ENCODE results near the gene HSBP1L1. TPM values are rescaled to one million over a fixed set of nuclear protein-coding genes. Genes with fewer than 3 reads are reported as not detected.

Gene HSBP1L1
- total and polyA plus RNA-seq, 9 donors: 7.6 to 26.2 (median 12.3) TPM

DNA sequence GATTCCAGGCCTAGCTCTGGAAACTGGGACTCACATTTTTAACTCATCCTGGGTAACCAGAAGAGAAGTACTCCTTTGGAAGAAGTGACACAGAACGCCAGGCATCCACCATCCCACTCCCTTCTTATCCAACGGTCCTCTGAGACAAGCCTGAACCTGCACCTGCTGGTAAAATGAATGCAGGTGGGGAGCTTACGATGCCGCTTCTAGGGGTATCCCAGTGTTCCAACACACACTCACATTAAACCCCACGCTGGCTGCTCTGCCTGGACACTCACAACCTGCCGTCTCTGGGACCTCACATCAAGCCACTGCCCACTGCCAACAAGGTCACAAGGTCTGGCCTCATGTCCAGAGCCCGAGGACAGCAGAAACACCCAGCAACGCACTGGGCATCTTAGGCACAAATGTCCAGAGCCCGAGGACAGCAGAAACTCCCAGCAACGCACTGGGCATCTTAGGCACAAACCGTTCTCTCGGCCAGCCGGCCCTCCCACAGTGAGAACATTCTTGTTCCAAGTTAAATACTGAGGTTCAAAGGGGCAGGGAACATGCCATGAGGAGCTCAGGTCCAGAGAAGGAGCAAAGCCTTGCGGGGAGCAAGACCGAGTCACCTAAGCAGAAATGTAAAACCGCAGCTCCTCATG is 22.8 kb upstream of the HSBP1L1 start:
- peaks cover 11% of the 10 kb centered on the region for H3K4me1 ChIP-seq (ENCODE audit: insufficient read depth)
- intact Hi-C loops (cut with DNase I): no loop called here
- H3K9me3 ChIP-seq: no peaks in the 10 kb centered on the region
- TF ChIP-seq EP300 (IDR thresholded peaks at IDR 0.05): no peak
- TF ChIP-seq, protein P1, sequence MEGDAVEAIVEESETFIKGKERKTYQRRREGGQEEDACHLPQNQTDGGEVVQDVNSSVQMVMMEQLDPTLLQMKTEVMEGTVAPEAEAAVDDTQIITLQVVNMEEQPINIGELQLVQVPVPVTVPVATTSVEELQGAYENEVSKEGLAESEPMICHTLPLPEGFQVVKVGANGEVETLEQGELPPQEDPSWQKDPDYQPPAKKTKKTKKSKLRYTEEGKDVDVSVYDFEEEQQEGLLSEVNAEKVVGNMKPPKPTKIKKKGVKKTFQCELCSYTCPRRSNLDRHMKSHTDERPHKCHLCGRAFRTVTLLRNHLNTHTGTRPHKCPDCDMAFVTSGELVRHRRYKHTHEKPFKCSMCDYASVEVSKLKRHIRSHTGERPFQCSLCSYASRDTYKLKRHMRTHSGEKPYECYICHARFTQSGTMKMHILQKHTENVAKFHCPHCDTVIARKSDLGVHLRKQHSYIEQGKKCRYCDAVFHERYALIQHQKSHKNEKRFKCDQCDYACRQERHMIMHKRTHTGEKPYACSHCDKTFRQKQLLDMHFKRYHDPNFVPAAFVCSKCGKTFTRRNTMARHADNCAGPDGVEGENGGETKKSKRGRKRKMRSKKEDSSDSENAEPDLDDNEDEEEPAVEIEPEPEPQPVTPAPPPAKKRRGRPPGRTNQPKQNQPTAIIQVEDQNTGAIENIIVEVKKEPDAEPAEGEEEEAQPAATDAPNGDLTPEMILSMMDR (IDR thresholded peaks at IDR 0.05): no peak
- TF ChIP-seq POLR2A (IDR thresholded peaks at IDR 0.05): no peak
- H3K4me3 ChIP-seq: no peak overlapping the region
- H3K27ac ChIP-seq: no peak overlapping the region
- WGBS, 3 donors: 82 to 87% (median 84%) methylated on average over 16 of the region's 16 CpGs
- no peaks in the 10 kb centered on the region for H3K36me3 ChIP-seq
- no peaks in the 10 kb centered on the region for H3K27me3 ChIP-seq
- peak in 3 of 5 donors; percentile 3 to 20 (median 8) for DNase-seq

- no peaks in the 10 kb centered on the region for H3K36me3 ChIP-seq
- H3K27me3 ChIP-seq: no peaks in the 10 kb centered on the region
- no peak overlapping the region for H3K27ac ChIP-seq
- peak in 2 of 5 donors; percentile 2 to 14 for DNase-seq
- intact Hi-C loops (cut with DNase I): no loop called here
- 89 to 92% (median 90%) methylated on average over 7 of the region's 7 CpGs for WGBS, 3 donors
- TF ChIP-seq, protein P1 (IDR thresholded peaks at IDR 0.05): no peak
- TF ChIP-seq EP300 (IDR thresholded peaks at IDR 0.05) (no peak), POLR2A (IDR thresholded peaks at IDR 0.05) (no peak)
- peaks cover 11% of the 10 kb centered on the region for H3K4me1 ChIP-seq (ENCODE audit: insufficient read depth)
- H3K4me3 ChIP-seq: no peak overlapping the region
- H3K9me3 ChIP-seq: no peaks in the 10 kb centered on the region
Observed at GRCh38 chr18:79942211-79942610, 22.2 kb upstream of the HSBP1L1 start.

DNA sequence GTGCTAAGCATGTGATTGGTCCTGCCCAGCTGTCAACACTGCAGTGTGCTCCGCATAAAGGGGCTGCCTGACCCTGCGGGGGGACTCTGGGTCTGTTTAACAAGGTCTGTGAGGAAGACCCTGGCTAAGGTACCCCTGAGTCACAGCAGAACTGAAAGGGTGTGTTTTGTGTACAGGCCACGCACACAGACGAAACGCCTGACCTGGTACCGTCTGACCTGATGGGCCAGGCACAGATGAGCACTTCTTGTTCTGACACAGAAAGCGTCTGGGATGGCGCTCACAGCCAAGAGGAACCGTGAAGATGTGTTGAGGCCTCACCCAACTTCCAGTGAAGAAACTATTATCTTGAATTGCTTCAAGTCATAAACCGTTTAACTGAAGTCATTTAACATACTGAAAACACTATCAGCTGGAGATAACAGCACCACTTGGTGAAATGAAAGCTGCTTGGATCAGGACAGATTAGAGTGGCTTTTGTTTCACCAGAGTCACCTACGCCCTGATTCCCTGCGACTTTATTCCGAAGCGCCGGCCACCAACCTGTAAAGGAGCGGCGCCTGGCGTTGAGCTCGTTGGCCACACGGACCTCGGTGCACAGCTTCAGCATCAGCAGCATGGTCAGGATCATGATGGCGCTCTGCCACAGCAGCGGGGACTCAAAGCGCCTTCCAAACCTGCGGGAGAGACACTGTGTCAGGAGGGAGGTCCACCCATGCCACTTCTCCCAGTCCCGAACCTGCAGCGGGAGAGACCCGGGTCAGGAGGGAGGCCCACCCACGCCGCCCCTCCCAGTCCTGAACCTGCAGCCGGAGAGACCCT is 21.4 kb upstream of the HSBP1L1 start:
- WGBS, 3 donors: 82 to 85% (median 84%) methylated on average over 31 of the region's 31 CpGs
- peak in 3 of 5 donors; percentile 15 to 39 (median 32) for DNase-seq
- intact Hi-C loops (cut with DNase I): no loop called here
- no peaks in the 10 kb centered on the region for H3K27me3 ChIP-seq
- H3K4me3 ChIP-seq: no peak overlapping the region
- H3K36me3 ChIP-seq: no peaks in the 10 kb centered on the region
- H3K9me3 ChIP-seq: no peaks in the 10 kb centered on the region
- peaks cover 11% of the 10 kb centered on the region for H3K4me1 ChIP-seq (ENCODE audit: insufficient read depth)
- H3K27ac ChIP-seq: no peak overlapping the region
- no peak for TF ChIP-seq POLR2A (IDR thresholded peaks at IDR 0.05)
- TF ChIP-seq, protein P1 (IDR thresholded peaks at IDR 0.05): no peak
- TF ChIP-seq EP300 (IDR thresholded peaks at IDR 0.05): no peak

DNA sequence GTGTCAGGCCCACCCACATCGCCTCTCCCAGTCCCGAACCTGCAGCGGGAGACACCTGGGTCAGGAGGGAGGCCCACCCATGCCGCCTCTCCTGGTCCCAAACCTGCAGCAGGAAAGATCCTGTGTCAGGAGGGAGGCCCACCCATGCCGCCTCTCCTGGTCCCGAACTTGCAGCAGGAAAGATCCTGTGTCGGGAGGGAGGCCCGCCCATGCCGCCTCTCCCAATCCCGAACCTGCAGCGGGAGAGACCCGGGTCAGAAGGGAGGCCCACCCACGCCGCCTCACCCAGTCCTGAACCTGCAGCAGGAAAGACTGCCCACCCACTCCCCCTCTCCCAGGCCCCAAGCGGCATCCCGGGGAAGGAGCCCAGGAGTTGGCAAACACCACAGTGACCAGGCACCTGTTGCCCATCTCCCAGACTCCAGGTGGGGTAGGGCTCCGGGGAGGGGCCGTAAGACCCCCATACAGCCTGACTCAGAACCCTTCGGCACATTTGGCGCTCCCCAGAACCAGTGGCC is 20.8 kb upstream of the HSBP1L1 start:
- DNase-seq: no peak
- no peaks in the 10 kb centered on the region for H3K36me3 ChIP-seq
- intact Hi-C loops (cut with DNase I): no loop called here
- H3K4me1 ChIP-seq (ENCODE audit: insufficient read depth): peaks cover 11% of the 10 kb centered on the region
- no peaks in the 10 kb centered on the region for H3K9me3 ChIP-seq
- TF ChIP-seq, protein P1 (IDR thresholded peaks at IDR 0.05): no peak
- TF ChIP-seq POLR2A (IDR thresholded peaks at IDR 0.05) (no peak), EP300 (IDR thresholded peaks at IDR 0.05) (no peak)
- no peak overlapping the region for H3K27ac ChIP-seq
- no peaks in the 10 kb centered on the region for H3K27me3 ChIP-seq
- H3K4me3 ChIP-seq: no peak overlapping the region
- WGBS, 3 donors: 74 to 80% (median 76%) methylated on average over 18 to 20 of the region's 20 CpGs
